Endothelial cell of umbilical vein (primary cell): ENCODE measurements around the gene ANO6.

Experiments used
- EZH2 ChIP-seq: IDR thresholded peaks from 2 replicates; pipeline ENCODE4 v1.6.1; 2012; ENCODE audit warnings: borderline replicate concordance, low read depth, mild to moderate bottlenecking, moderate library complexity, low read length, inconsistent platforms; ENCODE audit not compliant: severe bottlenecking
- FOS ChIP-seq: IDR thresholded peaks from 2 replicates; pipeline ENCODE4 v1.6.1; 2011; ENCODE audit warnings: mild to moderate bottlenecking, low read length, moderate library complexity, borderline replicate concordance; ENCODE audit not compliant: insufficient read depth
- MYC ChIP-seq: IDR thresholded peaks from one replicate; pipeline ENCODE4 v1.6.1; 2011; ENCODE audit warnings: mild to moderate bottlenecking, low read depth, low read length
- POLR2A ChIP-seq: IDR thresholded peaks from 2 replicates; pipeline ENCODE4 v1.6.1; 2012; ENCODE audit warnings: low read depth, mild to moderate bottlenecking, control low read depth, low read length
- POLR2AphosphoS5 ChIP-seq: IDR thresholded peaks from 2 replicates; pipeline ENCODE4 v1.6.1; 2012; ENCODE audit warnings: low read depth, mild to moderate bottlenecking, control low read depth, low read length, moderate library complexity; ENCODE audit not compliant: insufficient read depth
- TF ChIP-seq, protein P1 (sequence below), 2 donors: IDR thresholded peaks; 1 replicate in 1 of 2; 2 replicates in 1 of 2; pipeline ENCODE4 v1.5.1; 2011; ENCODE audit warnings: low read length in 2 of 2, mild to moderate bottlenecking in 2 of 2, moderate library complexity in 2 of 2, control low read depth in 1 of 2, inconsistent platforms in 1 of 2, low read depth in 1 of 2; ENCODE audit not compliant: insufficient read depth in 1 of 2; ENCODE audit errors: extremely low read depth in 1 of 2
- TF ChIP-seq, protein P2 (sequence below): IDR thresholded peaks from 2 replicates; pipeline ENCODE4 v1.6.1; 2011; ENCODE audit not compliant: insufficient read depth, insufficient read length

GRCh38 chr12:45409966-45410365, 194.1 kb downstream of the ANO6 start:
- TF ChIP-seq FOS (no peak), POLR2AphosphoS5 (no peak), EZH2 (no peak), MYC (no peak), POLR2A (no peak)
- TF ChIP-seq, protein P1, sequence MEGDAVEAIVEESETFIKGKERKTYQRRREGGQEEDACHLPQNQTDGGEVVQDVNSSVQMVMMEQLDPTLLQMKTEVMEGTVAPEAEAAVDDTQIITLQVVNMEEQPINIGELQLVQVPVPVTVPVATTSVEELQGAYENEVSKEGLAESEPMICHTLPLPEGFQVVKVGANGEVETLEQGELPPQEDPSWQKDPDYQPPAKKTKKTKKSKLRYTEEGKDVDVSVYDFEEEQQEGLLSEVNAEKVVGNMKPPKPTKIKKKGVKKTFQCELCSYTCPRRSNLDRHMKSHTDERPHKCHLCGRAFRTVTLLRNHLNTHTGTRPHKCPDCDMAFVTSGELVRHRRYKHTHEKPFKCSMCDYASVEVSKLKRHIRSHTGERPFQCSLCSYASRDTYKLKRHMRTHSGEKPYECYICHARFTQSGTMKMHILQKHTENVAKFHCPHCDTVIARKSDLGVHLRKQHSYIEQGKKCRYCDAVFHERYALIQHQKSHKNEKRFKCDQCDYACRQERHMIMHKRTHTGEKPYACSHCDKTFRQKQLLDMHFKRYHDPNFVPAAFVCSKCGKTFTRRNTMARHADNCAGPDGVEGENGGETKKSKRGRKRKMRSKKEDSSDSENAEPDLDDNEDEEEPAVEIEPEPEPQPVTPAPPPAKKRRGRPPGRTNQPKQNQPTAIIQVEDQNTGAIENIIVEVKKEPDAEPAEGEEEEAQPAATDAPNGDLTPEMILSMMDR (IDR thresholded peaks at IDR 0.05; ENCODE audit: extremely low read depth in 1 of 2, insufficient read depth in 1 of 2, low read depth in 1 of 2, low read length in 2 of 2) = no peak
- TF ChIP-seq, protein P2, sequence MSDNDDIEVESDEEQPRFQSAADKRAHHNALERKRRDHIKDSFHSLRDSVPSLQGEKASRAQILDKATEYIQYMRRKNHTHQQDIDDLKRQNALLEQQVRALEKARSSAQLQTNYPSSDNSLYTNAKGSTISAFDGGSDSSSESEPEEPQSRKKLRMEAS = no peak
